HG03575 (cell line): Measurements from ENCODE around the gene EIF5.

Experiments
- ATAC-seq: cut with Tn5 transposase; IDR thresholded peaks from one replicate; pipeline ENCODE4 v1.9.1; 2021; ENCODE audit not compliant: unreplicated experiment, insufficient number of reproducible peaks, low FRiP score; ENCODE audit errors: extremely low read depth

The EIF5 gene

DNA sequence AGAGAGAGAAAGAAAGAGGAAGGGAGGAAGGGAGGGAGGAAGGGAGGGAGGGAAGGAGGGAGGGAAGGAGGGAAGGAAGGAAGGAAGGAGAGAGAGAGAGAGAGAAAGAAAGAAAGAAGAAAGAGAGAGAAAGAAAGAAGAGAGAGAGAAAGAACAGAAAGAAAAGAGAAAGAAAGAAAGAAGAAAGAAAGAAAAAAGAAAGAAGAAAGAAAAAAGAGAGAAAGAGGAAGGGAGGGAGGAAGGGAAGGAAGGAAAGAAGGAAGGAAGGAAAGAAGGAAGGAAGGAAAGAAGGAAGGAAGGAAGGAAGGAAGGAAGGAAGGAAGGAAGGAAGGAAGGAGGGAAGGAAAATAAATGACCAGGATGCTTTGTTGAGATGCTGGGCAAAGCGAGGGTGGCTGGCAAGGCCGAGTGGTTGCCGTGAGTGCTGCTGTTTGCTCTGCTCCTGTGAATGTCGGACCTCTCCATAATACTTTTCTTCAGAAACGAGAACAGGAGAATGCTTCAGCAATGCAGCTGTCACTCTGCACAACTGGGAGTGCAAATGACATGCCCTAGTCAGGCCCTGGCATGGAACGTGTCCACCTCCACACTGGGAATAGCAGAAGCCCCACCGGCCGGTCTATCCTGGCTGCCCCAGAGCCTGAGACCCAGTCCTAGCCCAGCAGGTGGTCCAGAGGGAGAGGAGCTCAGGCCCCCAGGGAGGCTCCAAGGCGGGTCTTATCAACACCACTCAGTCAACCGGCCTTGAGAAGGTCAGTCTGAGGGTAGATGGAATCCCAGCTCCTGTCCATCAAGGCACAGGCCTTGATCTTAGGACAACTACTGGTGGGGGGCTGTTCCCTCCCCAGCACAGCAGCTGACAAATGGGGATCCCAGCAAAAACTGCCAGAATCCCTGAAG is 25.1 kb upstream of the EIF5 start:
- ATAC-seq = no peak

DNA sequence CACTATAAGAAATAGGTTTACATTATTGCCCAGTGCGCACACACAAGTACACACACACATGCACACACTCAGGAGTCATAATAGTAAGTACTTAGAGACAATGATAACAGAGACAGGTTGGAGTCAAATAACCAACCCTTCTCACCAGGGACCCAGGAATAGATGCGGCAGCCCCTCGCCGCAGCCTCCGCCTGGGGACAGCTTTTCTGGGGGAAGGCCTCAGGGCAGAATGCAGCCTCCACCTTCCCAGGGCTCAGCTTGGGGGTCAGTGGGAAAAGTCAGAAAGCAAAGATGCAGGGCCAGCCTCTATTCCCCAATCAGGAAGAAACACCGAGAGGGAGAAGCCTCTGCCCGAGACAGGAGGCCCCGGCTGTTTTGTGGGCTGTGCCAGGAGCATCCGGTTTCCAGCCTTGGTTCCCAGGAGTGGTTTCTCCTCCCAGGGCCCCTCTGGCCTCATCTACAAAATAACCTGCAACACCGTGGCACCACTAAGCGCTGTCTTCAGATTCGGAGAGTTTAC is 23.4 kb upstream of the EIF5 start:
- no peak for ATAC-seq

DNA sequence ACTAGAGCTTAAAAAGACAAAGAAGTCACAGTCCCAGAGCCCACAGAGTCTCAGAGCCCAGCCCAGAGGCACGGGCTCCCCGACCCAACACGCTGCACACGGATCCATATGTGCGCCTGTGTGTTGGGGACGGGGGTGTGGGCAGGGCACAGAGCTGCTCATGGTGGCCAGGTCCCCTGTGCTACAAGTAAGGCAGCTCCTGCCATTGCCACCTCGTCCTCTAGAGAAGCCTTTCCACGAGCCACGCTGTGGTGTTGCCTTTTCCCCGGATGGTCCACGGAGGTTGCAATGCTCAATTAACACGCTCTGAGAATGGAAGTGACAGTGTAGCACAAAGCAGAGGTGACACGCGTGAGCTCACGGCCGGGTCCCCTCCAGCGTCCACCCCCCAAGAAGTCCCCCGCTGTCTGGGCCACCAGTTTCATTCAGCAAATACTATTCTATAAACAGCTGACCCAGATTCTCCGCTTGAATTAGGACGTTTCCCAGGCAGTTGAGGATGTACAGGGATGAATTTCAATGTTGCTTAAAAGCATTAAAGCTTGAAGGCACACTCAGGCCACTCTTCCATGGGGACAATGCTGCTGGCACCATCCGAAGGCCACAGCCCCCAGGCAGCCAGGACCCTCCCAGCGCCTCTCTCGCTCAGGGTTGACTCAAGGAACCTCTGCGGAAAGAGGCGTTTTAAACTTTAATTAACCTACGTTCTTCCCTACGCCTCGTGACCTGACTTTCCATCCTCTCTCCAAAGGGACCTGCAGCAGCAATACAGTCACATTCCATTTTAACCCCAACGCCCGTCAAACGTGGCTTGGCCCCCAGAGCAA is 22.7 kb upstream of the EIF5 start:
- no peak for ATAC-seq

DNA sequence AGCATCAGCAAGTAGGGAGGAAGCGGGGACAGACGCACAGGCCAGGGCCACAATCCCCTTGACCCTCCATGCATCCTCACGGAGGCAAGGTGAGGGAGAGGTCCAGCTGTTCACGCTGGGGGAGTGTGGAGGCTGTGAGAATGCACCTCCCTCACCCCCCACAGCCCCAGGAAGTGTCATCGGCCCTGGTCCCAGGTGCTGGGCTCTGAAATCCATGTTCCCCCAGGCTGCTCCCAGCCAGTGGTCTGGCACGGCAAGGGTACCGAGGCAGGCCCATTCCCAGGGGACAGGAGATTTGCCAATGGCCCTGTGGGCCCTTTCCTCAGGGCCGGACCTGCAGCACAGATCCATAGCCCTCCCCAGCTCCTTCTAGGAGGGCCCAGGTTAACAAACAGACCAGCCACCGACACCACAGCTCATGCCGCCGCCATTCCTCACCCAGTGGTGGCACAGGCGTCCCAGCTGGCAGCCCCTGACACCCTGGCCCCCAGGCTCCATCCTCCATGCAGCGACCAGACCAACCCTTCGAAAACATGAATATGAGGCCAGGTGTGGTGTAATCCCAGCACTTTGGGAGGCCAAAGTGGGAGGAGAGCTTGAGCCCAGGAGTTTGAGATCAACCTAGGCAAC is 21.9 kb upstream of the EIF5 start:
- ATAC-seq = no peak

DNA sequence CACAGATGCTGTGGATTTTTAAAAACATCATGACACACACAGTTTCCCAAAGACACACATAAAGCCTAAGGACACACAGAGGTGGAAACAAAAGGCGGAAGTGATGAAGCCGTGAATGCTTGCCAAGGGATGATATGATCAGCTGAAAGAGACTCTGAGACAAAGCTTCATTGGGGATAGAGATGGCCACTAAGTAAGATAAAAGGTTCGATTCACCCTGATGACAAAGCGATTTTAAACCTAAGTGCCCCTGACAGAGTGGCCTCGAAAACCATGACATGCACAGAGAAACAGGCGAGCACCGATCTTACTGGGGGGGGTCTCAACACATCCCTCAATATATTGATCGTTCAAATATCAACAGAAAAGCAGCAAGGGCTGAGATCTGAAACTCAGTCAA is 20.3 kb upstream of the EIF5 start:
- ATAC-seq = no peak

DNA sequence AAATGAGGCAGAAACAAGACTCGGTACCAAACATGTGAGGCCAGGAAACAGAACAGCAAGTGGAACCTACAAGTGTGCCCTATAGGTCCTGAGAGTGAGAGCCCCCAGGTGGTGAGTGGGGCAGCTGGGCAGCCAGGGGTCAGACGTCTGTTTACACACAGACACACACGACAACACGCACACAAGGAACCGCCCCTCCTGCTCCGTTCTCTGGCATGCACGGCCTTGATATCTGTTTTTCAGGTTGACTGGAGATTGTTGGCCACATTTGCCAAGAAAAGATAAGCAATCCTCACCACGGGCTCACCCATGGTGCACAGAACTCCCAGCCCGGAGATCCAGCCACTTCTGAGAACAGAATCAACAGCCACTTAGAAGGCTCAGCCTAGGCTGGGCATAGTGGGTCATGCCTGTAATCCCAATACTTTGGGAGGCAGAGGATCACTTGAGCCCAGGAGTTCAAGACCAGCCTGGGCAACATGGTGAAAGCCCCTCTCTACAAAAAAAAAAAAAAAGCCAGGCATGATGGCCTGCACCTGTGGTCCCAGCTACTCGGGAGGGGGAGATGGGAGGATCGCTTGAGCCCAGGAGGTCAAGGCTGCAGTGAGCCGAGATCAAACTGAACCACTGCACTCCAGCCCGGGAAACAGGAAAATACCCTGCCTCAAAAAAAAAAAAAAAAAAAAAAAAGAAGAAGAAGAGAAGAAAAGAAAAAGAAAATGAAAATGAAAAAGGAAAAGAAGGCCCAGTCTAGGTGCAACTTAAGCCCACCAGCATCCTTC is 19.4 kb upstream of the EIF5 start:
- ATAC-seq = no peak

DNA sequence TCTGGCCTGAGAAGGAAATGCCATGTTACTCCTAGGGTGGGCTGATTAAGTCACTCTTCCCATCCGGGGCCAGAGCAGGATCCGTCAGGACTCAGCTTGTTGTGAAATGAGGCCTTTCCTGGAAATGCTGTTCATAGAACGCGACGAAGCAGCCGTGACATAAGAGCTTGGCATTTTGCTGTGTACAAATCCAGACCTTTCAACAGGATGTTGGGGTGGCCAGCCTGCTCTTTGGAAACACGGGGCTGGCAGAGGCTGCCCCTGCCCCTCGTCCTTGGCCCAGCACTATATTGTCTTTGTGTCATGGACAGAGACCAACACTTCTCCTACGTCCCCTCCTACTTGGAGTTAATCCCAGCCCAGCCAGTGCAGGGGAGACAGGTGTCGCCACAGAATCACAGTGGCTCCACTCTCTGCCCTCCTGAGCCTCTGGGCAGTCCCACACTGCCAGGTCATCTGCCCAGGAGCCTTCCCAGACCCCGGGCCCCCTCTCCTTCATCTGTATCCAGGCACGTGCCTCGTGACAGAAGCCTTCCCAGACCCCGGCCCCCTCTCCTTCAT is 18.6 kb upstream of the EIF5 start:
- no peak for ATAC-seq

DNA sequence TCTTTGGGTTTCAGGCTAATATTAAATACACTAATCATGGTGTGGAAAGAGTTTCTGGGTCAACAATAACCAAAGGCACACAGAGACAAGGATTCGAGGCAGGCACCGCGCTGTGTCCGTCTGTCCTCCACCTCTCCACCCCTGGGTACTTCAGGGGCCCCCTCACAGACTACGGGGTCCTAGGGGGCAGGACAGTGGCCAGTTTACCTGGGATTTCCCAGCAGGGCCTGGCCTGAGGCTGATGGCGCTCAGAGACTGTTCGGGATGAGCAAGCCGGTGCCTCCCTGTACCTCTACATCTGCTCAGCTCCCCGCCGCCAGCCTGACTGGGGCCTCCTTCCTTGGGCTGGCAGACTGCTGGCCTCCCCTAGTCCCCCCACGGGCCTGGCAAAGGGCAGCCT is 18.1 kb upstream of the EIF5 start:
- ATAC-seq = no peak

DNA sequence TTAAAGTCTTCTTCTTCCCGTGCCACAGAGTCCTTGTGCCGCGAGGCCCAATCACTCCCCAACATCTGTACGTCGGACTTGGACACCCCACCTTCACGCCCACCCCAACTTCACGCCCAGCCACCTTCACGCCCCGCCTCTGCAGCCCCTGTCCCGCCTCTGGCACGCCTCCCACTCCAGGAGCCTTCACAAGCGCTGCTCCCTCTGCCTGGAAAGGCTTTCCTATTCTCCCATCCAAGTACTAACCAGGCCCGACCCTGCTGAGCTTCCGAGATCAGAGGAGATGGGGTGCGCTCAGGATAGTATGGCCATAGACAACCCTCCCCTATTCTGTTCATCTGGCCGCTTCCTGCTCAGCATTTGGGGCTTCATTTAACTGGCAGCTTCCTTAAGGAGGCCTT is 17.3 kb upstream of the EIF5 start:
- no peak for ATAC-seq

DNA sequence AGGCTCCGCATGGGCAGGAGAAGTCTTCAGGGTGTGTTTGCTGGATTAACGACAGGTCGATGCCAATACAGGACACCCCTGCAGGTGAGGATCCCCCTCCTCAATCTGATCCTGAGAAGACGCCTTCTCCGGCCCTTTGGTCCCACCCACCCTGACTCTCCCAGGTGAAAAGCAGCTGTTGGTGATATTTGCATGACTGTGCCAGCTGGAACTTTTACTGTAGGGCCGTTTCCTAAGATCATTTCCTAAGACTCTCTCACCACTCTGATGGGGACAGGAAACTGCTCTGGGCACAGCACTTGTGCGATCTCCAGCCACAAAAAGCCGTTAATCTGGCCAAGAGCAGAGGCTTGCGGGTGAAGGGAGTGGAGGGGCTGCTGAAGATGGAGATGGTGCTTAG is 16.8 kb upstream of the EIF5 start:
- ATAC-seq = no peak

DNA sequence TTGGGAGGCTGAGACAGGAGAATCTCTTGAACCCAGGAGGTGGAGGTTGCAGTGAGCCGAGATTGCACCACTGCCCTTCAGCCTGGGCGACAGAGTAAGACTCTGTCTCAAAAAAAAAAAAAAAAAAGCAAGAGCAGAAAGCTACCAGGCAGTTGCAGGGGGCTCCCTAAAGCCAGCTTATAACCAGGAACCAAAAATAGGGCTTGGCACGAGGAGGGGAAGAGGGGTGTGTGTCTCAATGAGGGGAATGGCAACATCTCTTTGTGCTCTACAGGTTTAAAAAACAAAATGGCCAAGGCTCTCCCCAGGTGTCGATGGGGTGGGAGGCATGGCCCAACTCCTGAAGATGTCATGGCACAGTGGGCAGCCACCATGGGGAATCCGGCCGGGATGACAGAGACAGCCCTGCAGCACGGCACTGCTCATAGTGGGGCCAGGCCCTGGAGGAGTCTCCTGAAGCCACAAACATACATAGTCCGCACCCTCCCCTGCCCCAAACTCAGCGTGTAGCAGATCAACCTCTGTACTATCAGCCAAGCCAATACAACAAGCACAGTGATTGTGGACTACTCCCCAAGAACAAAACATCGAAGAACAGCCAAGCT is 16.0 kb upstream of the EIF5 start:
- ATAC-seq = no peak

DNA sequence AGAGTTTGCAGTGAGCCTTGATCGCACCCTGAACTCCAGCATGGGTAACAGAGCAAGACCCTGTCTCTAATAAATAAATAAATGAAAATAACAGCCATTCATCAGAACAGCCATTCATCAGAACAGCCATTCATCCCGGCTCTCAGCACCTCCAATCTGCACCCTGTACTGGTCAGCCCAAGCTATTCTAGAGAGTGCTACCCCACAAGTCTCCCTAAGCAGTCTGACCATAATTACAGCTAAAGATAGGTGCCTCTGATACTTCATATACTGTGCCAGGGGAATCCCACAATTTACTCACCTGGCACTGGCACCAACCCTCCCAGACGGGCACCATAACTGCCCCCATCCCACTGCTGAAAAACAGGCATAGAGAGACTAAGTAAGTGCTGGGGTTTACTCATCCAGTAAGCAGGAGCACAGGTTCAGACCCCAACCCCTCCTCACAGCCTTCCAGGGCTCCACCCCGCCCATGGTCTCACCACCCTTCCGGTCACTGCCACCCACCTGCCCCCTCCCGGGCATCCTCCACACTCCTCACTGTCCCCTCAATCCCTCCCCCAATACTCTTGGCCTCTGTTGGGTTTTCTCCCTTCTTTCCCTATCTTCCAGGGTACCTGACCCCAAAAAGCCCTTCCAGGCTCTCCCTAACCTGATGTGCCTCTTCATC is 15.2 kb upstream of the EIF5 start:
- no peak for ATAC-seq

DNA sequence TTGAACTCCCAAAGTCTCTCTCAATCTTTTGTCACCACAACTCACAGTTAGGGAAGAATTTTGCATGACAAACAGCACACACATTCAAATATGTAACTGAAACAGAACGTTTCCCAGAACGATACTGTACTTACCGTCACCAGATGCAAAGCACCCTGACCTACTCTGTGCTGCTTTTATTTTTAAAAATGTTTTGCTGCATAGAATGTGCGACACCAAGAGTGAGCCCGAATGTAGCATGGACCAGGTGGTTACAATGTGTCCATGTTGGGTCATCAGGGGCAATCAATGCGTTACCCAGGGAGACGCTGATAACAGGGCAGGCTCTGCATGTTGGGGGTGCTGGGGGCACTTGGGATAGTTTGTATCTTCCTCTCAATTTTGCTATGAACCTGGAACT is 14.6 kb upstream of the EIF5 start:
- no peak for ATAC-seq

DNA sequence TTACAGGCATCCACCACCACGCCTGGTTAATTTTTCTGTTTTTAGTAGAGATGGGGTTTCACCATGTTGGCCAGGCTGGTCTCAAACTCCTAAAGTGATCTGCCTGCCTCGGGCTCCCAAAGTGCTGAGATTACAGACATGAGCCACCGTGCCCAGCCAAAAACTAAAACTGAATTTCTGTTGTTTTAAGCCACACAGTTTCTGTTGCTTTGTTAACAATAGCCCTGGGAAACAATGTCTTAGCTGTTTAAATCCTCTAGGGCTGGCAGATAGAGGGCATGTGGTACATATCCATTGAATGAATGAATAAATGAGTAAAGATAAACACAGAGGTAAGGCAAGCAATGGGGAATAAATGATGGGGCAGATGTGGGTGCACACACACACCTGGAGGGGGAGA is 8.0 kb upstream of the EIF5 start:
- no peak for ATAC-seq

DNA sequence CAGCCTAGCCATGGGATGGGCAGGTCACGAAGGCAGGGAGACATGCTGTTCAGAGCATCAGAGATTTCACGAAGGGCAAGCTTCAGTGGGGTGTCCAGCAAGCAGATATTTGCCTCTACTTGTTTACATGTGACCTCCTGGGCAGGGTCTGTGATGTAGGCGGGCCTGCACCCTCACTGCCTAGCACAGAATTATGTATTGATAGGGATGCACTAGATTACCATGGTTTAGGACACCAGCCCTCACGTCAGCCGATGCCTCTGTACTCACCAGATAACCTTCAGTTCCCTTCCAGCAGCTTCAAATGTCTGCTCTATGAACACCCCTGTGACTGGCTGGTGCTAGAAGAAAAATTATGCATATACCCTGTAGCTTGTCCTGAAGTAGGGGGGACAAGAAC is 5.1 kb upstream of the EIF5 start:
- ATAC-seq = no peak

DNA sequence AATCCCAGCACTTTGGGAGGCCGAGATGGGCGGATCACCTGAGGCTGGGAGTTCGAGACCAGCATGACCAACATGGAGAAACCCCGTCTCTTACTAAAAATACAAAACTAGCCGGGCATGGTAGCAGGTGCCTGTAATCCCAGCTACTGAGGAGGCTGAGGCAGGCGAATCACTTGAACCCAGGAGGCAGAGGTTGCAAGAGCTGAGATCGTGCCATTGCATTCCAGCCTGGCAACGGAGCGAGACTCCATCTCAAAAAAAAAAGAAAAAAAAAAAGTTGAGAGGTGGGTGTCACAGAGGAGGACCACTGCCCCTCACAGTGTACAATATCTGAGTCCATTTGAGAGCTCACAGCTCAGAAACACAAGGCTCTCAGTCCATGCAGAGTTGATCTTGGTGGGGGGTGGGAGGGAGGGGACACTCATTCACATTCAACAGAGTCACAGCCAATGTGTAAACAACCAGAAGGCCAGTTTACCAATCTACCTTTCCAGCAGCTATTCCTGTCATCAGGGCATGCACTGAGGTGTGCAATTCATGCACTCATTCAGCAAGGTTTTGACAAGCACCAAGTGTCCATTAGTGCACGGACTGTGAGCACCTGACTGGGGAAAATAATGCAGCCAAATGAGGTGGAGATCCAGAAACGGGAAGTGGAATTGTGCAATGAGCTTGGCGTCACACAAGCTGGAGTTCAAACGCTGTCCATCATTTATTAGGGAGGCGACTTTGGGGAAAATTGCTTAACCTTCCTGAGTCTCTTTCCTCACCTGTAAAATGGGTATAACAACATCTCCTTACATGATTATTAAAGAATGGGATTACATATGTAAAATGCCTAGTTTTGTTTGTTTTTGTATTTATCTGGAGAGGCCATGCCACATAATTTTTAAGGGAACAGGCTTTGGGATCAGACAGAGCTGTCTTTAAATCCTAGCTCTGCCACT is 4.4 kb upstream of the EIF5 start:
- ATAC-seq = no peak

DNA sequence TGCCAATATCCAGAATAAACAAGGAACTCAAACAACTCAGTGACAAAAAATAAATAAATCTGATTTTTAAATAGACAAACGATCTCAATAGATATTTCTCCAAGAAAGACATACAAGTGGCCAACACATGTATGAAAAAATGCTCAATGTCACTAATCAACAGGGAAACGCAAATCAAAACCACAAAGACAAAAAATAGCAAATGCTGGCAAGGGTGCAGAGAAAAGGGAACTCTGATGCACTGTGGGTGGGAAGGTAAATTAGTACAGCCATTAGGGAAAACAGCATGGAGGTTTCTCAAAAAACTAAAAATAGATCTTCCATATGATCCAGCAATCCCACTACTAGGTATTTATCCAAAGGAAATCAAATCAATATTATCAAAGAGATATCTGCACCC is 3.5 kb upstream of the EIF5 start:
- ATAC-seq = no peak
